SK-N-SH treated with all-trans-retinoic acid at 6 μM for 48 hours (cell line): ENCODE data around the gene APRT.

Experiments used
- ATAC-seq: fragments of 200-7000 bp; cut with Tn5 transposase; 3 replicates; pipeline ENCODE4 v1.9.1; 2020; ENCODE audit warnings: mild to moderate bottlenecking, moderate library complexity
- ARNTL ChIP-seq: fragments of 450-650 bp; formaldehyde crosslinking; IDR thresholded peaks from 2 replicates; pipeline ENCODE4 v1.5.0; 2020; ENCODE audit warnings: low read depth, mild to moderate bottlenecking, moderate library complexity, borderline replicate concordance
- BACH2 ChIP-seq: fragments of 250-450 bp; sonication (Bioruptor Pico); IDR thresholded peaks from 2 replicates; pipeline ENCODE4 v1.9.0; 2021; ENCODE audit warnings: mild to moderate bottlenecking, borderline replicate concordance
- CREB5 ChIP-seq: fragments of 250-450 bp; sonication (Bioruptor Pico); IDR thresholded peaks from 2 replicates; pipeline ENCODE4 v1.5.1; 2020; ENCODE audit warnings: low read depth, mild to moderate bottlenecking, moderate library complexity
- CSDC2 ChIP-seq: fragments of 250-450 bp; sonication (Bioruptor Pico); IDR thresholded peaks from 2 replicates; pipeline ENCODE4 v1.5.0; 2020; ENCODE audit warnings: mild to moderate bottlenecking, moderate library complexity
- CSRNP3 ChIP-seq: fragments of 250-450 bp; sonication (Bioruptor Pico); IDR thresholded peaks from 2 replicates; pipeline ENCODE4 v1.5.1; 2021; ENCODE audit warnings: mild to moderate bottlenecking, moderate library complexity
- ESRRG ChIP-seq: fragments of 250-450 bp; sonication (Bioruptor Pico); IDR thresholded peaks from 2 replicates; pipeline ENCODE4 v1.6.1; 2021; ENCODE audit warnings: mild to moderate bottlenecking
- GLIS3 ChIP-seq: fragments of 250-450 bp; sonication (Bioruptor Pico); IDR thresholded peaks from 2 replicates; pipeline ENCODE4 v1.5.0; 2020; ENCODE audit warnings: mild to moderate bottlenecking, moderate library complexity
- ISL1 ChIP-seq: fragments of 250-450 bp; sonication (Bioruptor Pico); IDR thresholded peaks from 2 replicates; pipeline ENCODE4 v2.1.2; 2022; ENCODE audit warnings: mild to moderate bottlenecking, moderate library complexity
- OSR1 ChIP-seq: fragments of 250-450 bp; sonication (Bioruptor Pico); IDR thresholded peaks from 2 replicates; pipeline ENCODE4 v1.8.0; 2022; ENCODE audit warnings: moderate library complexity, mild to moderate bottlenecking, inconsistent platforms
- PATZ1 ChIP-seq: fragments of 250-450 bp; sonication (Bioruptor Pico); IDR thresholded peaks from 2 replicates; pipeline ENCODE4 v1.8.0; 2020; ENCODE audit warnings: mild to moderate bottlenecking, moderate library complexity, borderline replicate concordance
- POU6F1 ChIP-seq: fragments of 250-450 bp; sonication (Bioruptor Pico); IDR thresholded peaks from 2 replicates; pipeline ENCODE4 v1.8.0; 2021; ENCODE audit warnings: low read depth, mild to moderate bottlenecking, moderate library complexity, borderline replicate concordance
- PPARA ChIP-seq: fragments of 250-450 bp; sonication (Bioruptor Pico); IDR thresholded peaks from 2 replicates; pipeline ENCODE4 v1.5.0; 2020; ENCODE audit warnings: mild to moderate bottlenecking, borderline replicate concordance
- RARB ChIP-seq: fragments of 250-450 bp; sonication (Bioruptor Pico); IDR thresholded peaks from 2 replicates; pipeline ENCODE4 v1.8.0; 2021; ENCODE audit warnings: mild to moderate bottlenecking, moderate library complexity
- SNAI2 ChIP-seq: fragments of 250-450 bp; sonication (Bioruptor Pico); IDR thresholded peaks from 2 replicates; pipeline ENCODE4 v1.5.0; 2020; ENCODE audit warnings: mild to moderate bottlenecking, moderate library complexity
- TCF4 ChIP-seq: fragments of 250-450 bp; sonication (Bioruptor Pico); IDR thresholded peaks from 2 replicates; pipeline ENCODE4 v1.8.0; 2021; ENCODE audit warnings: mild to moderate bottlenecking, moderate library complexity, borderline replicate concordance
- TOX ChIP-seq: fragments of 250-450 bp; sonication (Bioruptor Pico); IDR thresholded peaks from 2 replicates; pipeline ENCODE4 v1.8.0; 2021; ENCODE audit warnings: mild to moderate bottlenecking, moderate library complexity, borderline replicate concordance
- TSHZ2 ChIP-seq: fragments of 250-450 bp; sonication (Bioruptor Pico); IDR thresholded peaks from 2 replicates; pipeline ENCODE4 v1.5.0; 2020; ENCODE audit warnings: mild to moderate bottlenecking, moderate library complexity
- ZC3H10 ChIP-seq: fragments of 250-450 bp; sonication (Bioruptor Pico); IDR thresholded peaks from 2 replicates; pipeline ENCODE4 v1.5.1; 2021; ENCODE audit warnings: mild to moderate bottlenecking, moderate library complexity
- ZFP3 ChIP-seq: fragments of 250-450 bp; sonication (Bioruptor Pico); IDR thresholded peaks from 2 replicates; pipeline ENCODE4 v1.5.0; 2020; ENCODE audit warnings: mild to moderate bottlenecking, moderate library complexity
- ZNF565 ChIP-seq: fragments of 450-650 bp; formaldehyde crosslinking; conservative IDR thresholded peaks from 2 replicates; pipeline ENCODE4 v1.5.0; 2020; ENCODE audit warnings: low read depth, mild to moderate bottlenecking, moderate library complexity
- ZNF70 ChIP-seq: fragments of 450-650 bp; formaldehyde crosslinking; IDR thresholded peaks from 2 replicates; pipeline ENCODE4 v1.5.0; 2020; ENCODE audit warnings: mild to moderate bottlenecking, moderate library complexity
- ZNF8 ChIP-seq: fragments of 450-650 bp; formaldehyde crosslinking; IDR thresholded peaks from 2 replicates; pipeline ENCODE4 v1.5.0; 2020; ENCODE audit warnings: mild to moderate bottlenecking, moderate library complexity

APRT gene

GRCh38 chr16:88798073-88798472 lies 13.7 kb downstream of the APRT start (continued):
- TF ChIP-seq PPARA (no peak), ZC3H10 (no peak), PATZ1 (CRISPR knock-in tag) (no peak), ZNF565 (CRISPR knock-in tag) (no peak)

GRCh38 chr16:88796278-88796677 lies 15.4 kb downstream of the APRT start:
- TF ChIP-seq CREB5 (CRISPR knock-in tag) (no peak), TSHZ2 (no peak), OSR1 (CRISPR knock-in tag) (no peak), POU6F1 (CRISPR knock-in tag) (no peak), TOX (CRISPR knock-in tag) (no peak), TCF4 (CRISPR knock-in tag) (no peak), ISL1 (no peak), RARB (CRISPR knock-in tag) (no peak), ZNF70 (CRISPR knock-in tag) (no peak), PPARA (no peak), ZNF565 (CRISPR knock-in tag) (no peak), ARNTL (CRISPR knock-in tag) (no peak), SNAI2 (CRISPR knock-in tag) (no peak), ZFP3 (CRISPR knock-in tag) (no peak), ESRRG (CRISPR knock-in tag) (no peak), GLIS3 (CRISPR knock-in tag) (no peak), CSDC2 (no peak), CSRNP3 (CRISPR knock-in tag) (no peak), ZNF8 (CRISPR knock-in tag) (no peak)
- no peak for ATAC-seq

- TF ChIP-seq RARB (CRISPR knock-in tag) = no peak
- TF ChIP-seq BACH2 (CRISPR knock-in tag) = no peak
- no peak for TF ChIP-seq SNAI2 (CRISPR knock-in tag)
- no peak for TF ChIP-seq POU6F1 (CRISPR knock-in tag)
- no peak for TF ChIP-seq PATZ1 (CRISPR knock-in tag)
- no peak for TF ChIP-seq ZNF70 (CRISPR knock-in tag)
- no peak for ATAC-seq
Measured at GRCh38 chr16:88793251-88793954, 18.3 kb downstream of the APRT start.
